Activated naive CD4-positive, alpha-beta T cell treated with anti-CD3 and anti-CD28 coated beads for 36 hours (primary cell): Measurements from ENCODE around the gene PRKCE. TPM values are rescaled to one million over a fixed set of nuclear protein-coding genes. Genes with fewer than 3 reads are reported as not detected.

Experiments
- CTCF ChIA-PET: fragments of 350-600 bp; sonication (Branson Sonifier 250); formaldehyde crosslinking; loops from one replicate; lab custom pipeline; 2021; ENCODE audit warnings: antibody characterized with exemption; lab: Charles Lee
- DNase-seq: peaks from one replicate; pipeline ENCODE4 v3.0.0-alpha.2; 2020
- H3K27ac Mint-ChIP-seq: one replicate; pipeline ENCODE4 v1.8.0; 2021; ENCODE audit warnings: mild to moderate bottlenecking, mixed read lengths
- H3K27me3 Mint-ChIP-seq: one replicate; pipeline ENCODE4 v1.8.0; 2021; ENCODE audit warnings: low read depth, mixed read lengths
- H3K36me3 Mint-ChIP-seq: one replicate; pipeline ENCODE4 v1.8.0; 2021; ENCODE audit warnings: low read depth, mixed read lengths
- H3K4me1 Mint-ChIP-seq: one replicate; pipeline ENCODE4 v1.8.0; 2021; ENCODE audit warnings: low read depth, mixed read lengths
- H3K4me3 Mint-ChIP-seq: one replicate; pipeline ENCODE4 v1.8.0; 2021; ENCODE audit warnings: mild to moderate bottlenecking, moderate library complexity, mixed read lengths
- H3K9me3 Mint-ChIP-seq: one replicate; pipeline ENCODE4 v1.8.0; 2021; ENCODE audit warnings: mixed read lengths
- intact Hi-C: fragments of 100-400 bp; cut with micrococcal nuclease; formaldehyde crosslinking; loops from one replicate; pipeline ENCODE4 v1.15.1; 2023
- total RNA-seq, 2 experiments: library from RNA; stranded (reverse); gene quantifications; one replicate each; pipeline ENCODE4 v1.2.3, GENCODE V29; 2021

PRKCE gene
- total RNA-seq, 2 experiments from 2014 or later: 9.4 to 10.6 TPM

GRCh38 chr2:45772038-45772437 is 120.6 kb downstream of the PRKCE start:
- DNase-seq: no peak
- Mint-ChIP-seq H3K27me3 (no peaks in the 10 kb centered on the region), H3K4me1 (peaks cover 3% of the 10 kb centered on the region), H3K4me3 (no peak overlapping the region), H3K9me3 (no peaks in the 10 kb centered on the region), H3K36me3 (no peaks in the 10 kb centered on the region), H3K27ac (no peak overlapping the region)
- CTCF ChIA-PET: no interaction called here
- intact Hi-C loops: no loop called here

GRCh38 chr2:45773909-45774308 is 122.4 kb downstream of the PRKCE start:
- CTCF ChIA-PET: no interaction called here
- Mint-ChIP-seq H3K4me1 (peaks cover 6% of the 10 kb centered on the region), H3K4me3 (no peak overlapping the region), H3K36me3 (no peaks in the 10 kb centered on the region), H3K27ac (no peak overlapping the region), H3K9me3 (no peaks in the 10 kb centered on the region), H3K27me3 (no peaks in the 10 kb centered on the region)
- DNase-seq: no peak
- intact Hi-C loops: no loop called here

GRCh38 chr2:45774688-45775244 is 123.3 kb downstream of the PRKCE start:
- Mint-ChIP-seq H3K36me3 (no peaks in the 10 kb centered on the region), H3K27me3 (no peaks in the 10 kb centered on the region), H3K9me3 (no peaks in the 10 kb centered on the region), H3K27ac (no peak overlapping the region), H3K4me3 (no peak overlapping the region), H3K4me1 (peaks cover 3% of the 10 kb centered on the region)
- CTCF ChIA-PET: no interaction called here
- no peak for DNase-seq
- intact Hi-C loops: loop anchor here (5.0 kb wide), 1 partner anchor 792 kb away; no protein-coding TSS in a partner anchor

GRCh38 chr2:45776160-45776955 is 124.9 kb downstream of the PRKCE start:
- intact Hi-C loops: loop anchor here (5.0 kb wide), 1 partner anchor 794 kb away; no protein-coding TSS in a partner anchor
- DNase-seq: no peak
- no peak overlapping the region for H3K4me3 Mint-ChIP-seq
- H3K27ac Mint-ChIP-seq: no peak overlapping the region
- CTCF ChIA-PET: interaction anchor here (1.0 to 4.5 kb wide), 3 partner anchors 126 to 159 kb away, joined by 6 to 23 read pairs (median 14); no protein-coding TSS in a partner anchor
- no peaks in the 10 kb centered on the region for H3K27me3 Mint-ChIP-seq
- H3K4me1 Mint-ChIP-seq: peaks cover 3% of the 10 kb centered on the region
- H3K36me3 Mint-ChIP-seq: no peaks in the 10 kb centered on the region
- H3K9me3 Mint-ChIP-seq: no peaks in the 10 kb centered on the region

GRCh38 chr2:45777996-45778719 is 126.7 kb downstream of the PRKCE start:
- Mint-ChIP-seq H3K36me3 (no peaks in the 10 kb centered on the region), H3K4me1 (peaks cover 3% of the 10 kb centered on the region), H3K4me3 (no peak overlapping the region), H3K9me3 (no peaks in the 10 kb centered on the region), H3K27me3 (no peaks in the 10 kb centered on the region), H3K27ac (no peak overlapping the region)
- DNase-seq: no peak
- CTCF ChIA-PET: interaction anchor here (0.7 to 4.6 kb wide), 34 partner anchors 7 to 679 kb away, joined by 3 to 47 read pairs (median 4); partner anchors contain the start of gene PRKCE
- intact Hi-C loops: loop anchor here (1.0 to 5.0 kb wide), 4 partner anchors 135 to 796 kb away; no protein-coding TSS in a partner anchor

GRCh38 chr2:45778720-45779171 is 127.3 kb downstream of the PRKCE start:
- DNase-seq: peak; percentile 82
- no peaks in the 10 kb centered on the region for H3K27me3 Mint-ChIP-seq
- no peak overlapping the region for H3K4me3 Mint-ChIP-seq
- intact Hi-C loops: loop anchor here (1.0 to 5.0 kb wide), 4 partner anchors 135 to 796 kb away; no protein-coding TSS in a partner anchor
- H3K4me1 Mint-ChIP-seq: peaks cover 3% of the 10 kb centered on the region
- no peak overlapping the region for H3K27ac Mint-ChIP-seq
- H3K9me3 Mint-ChIP-seq: no peaks in the 10 kb centered on the region
- CTCF ChIA-PET: interaction anchor here (0.6 to 4.6 kb wide), 38 partner anchors 8 to 1024 kb away, joined by 3 to 47 read pairs (median 4); partner anchors contain the start of gene PRKCE
- H3K36me3 Mint-ChIP-seq: no peaks in the 10 kb centered on the region

GRCh38 chr2:45780541-45781463 is 129.3 kb downstream of the PRKCE start:
- no peaks in the 10 kb centered on the region for H3K36me3 Mint-ChIP-seq
- CTCF ChIA-PET: interaction anchor here (0.6 to 4.6 kb wide), 9 partner anchors 10 to 669 kb away, joined by 3 to 47 read pairs (median 3); no protein-coding TSS in a partner anchor
- H3K4me1 Mint-ChIP-seq: peaks cover 3% of the 10 kb centered on the region
- H3K27ac Mint-ChIP-seq: no peak overlapping the region
- no peak for DNase-seq
- H3K9me3 Mint-ChIP-seq: no peaks in the 10 kb centered on the region
- intact Hi-C loops: no loop called here
- no peak overlapping the region for H3K4me3 Mint-ChIP-seq
- no peaks in the 10 kb centered on the region for H3K27me3 Mint-ChIP-seq

- Mint-ChIP-seq H3K36me3 (no peaks in the 10 kb centered on the region), H3K27me3 (no peaks in the 10 kb centered on the region), H3K27ac (no peak overlapping the region), H3K4me3 (no peak overlapping the region), H3K9me3 (no peaks in the 10 kb centered on the region), H3K4me1 (peaks cover 10% of the 10 kb centered on the region)
- intact Hi-C loops: no loop called here
- CTCF ChIA-PET: interaction anchor here (0.6 to 4.6 kb wide), 3 partner anchors 136 to 669 kb away, joined by 3 to 47 read pairs (median 3); no protein-coding TSS in a partner anchor
- DNase-seq: no peak
Measured at GRCh38 chr2:45781464-45781811, 130.0 kb downstream of the PRKCE start.

- DNase-seq: no peak
- no peak overlapping the region for H3K4me3 Mint-ChIP-seq
- H3K27me3 Mint-ChIP-seq: no peaks in the 10 kb centered on the region
- CTCF ChIA-PET: interaction anchor here (1.3 kb wide), 1 partner anchor 132 kb away, joined by 4 read pairs; no protein-coding TSS in a partner anchor
- no peak overlapping the region for H3K27ac Mint-ChIP-seq
- no peaks in the 10 kb centered on the region for H3K9me3 Mint-ChIP-seq
- peaks cover 12% of the 10 kb centered on the region for H3K4me1 Mint-ChIP-seq
- no peaks in the 10 kb centered on the region for H3K36me3 Mint-ChIP-seq
- intact Hi-C loops: no loop called here
Measured at GRCh38 chr2:45782436-45782835, 131.0 kb downstream of the PRKCE start.

- Mint-ChIP-seq H3K27ac (no peak overlapping the region), H3K27me3 (no peaks in the 10 kb centered on the region), H3K9me3 (no peaks in the 10 kb centered on the region), H3K36me3 (no peaks in the 10 kb centered on the region), H3K4me1 (peaks cover 12% of the 10 kb centered on the region), H3K4me3 (no peak overlapping the region)
- no peak for DNase-seq
- intact Hi-C loops: no loop called here
- CTCF ChIA-PET: interaction anchor here (1.3 kb wide), 1 partner anchor 133 kb away, joined by 4 read pairs; no protein-coding TSS in a partner anchor
Measured at GRCh38 chr2:45782986-45783385, 131.5 kb downstream of the PRKCE start.
